IMR-90 (cell line): ENCODE data around the gene PTBP2. TPM values are rescaled to one million over a fixed set of nuclear protein-coding genes. Genes with fewer than 3 reads are reported as not detected.

Experiments used
- ATAC-seq: fragments of 200-7000 bp; cut with Tn5 transposase; 2 replicates; pipeline ENCODE4 v1.9.1; 2020; ENCODE audit warnings: low read depth, mild to moderate bottlenecking, moderate library complexity
- BruUV-seq: library from RNA; stranded (reverse); fragments of 400-500 nt; replicated peaks from 2 replicates; lab custom pipeline; 2021; lab: Mats Ljungman, UMichigan
- CTCF ChIA-PET: fragments of 300-600 bp; formaldehyde crosslinking; extraction: SDS; loops from one replicate; lab custom pipeline; 2021; ENCODE audit warnings: antibody characterized with exemption; lab: Yijun Ruan, JAX
- POLR2A ChIA-PET: fragments of 300-600 bp; sonication (Branson Sonifier 250); formaldehyde crosslinking; loops from one replicate; lab custom pipeline; 2022; ENCODE audit warnings: antibody characterized with exemption; ENCODE audit not compliant: unreplicated experiment; lab: Charles Lee
- DNase-seq: peaks from one replicate; pipeline ENCODE4 v3.0.0; 2013
- H2AFZ ChIP-seq: replicated peaks from 2 replicates; pipeline ENCODE3; 2013; ENCODE audit warnings: low read length, mild to moderate bottlenecking; ENCODE audit not compliant: poor library complexity
- H2AK5ac ChIP-seq: 2 replicates; pipeline ENCODE4 v1.6.1; 2013; ENCODE audit warnings: low read depth, low read length, inconsistent platforms
- H2AK9ac ChIP-seq: replicated peaks from 2 replicates; pipeline ENCODE3; 2013; ENCODE audit warnings: mild to moderate bottlenecking, low read depth, low read length, moderate library complexity; ENCODE audit not compliant: poor library complexity
- H2BK120ac ChIP-seq: 2 replicates; pipeline ENCODE4 v1.6.1; 2013; ENCODE audit warnings: low read depth, low read length, inconsistent platforms
- H2BK15ac ChIP-seq: 3 replicates; pipeline ENCODE4 v1.6.1; 2013; ENCODE audit warnings: low read depth, low read length, inconsistent platforms
- H2BK20ac ChIP-seq: 2 replicates; pipeline ENCODE4 v1.6.1; 2013; ENCODE audit warnings: low read depth, mild to moderate bottlenecking, inconsistent platforms, low read length, moderate library complexity
- H2BK5ac ChIP-seq: 2 replicates; pipeline ENCODE4 v1.6.1; 2013; ENCODE audit warnings: mild to moderate bottlenecking, low read depth, low read length, inconsistent platforms; ENCODE audit not compliant: poor library complexity, severe bottlenecking
- H3K14ac ChIP-seq: replicated peaks from 2 replicates; pipeline ENCODE4 v1.6.1; 2013; ENCODE audit warnings: low read depth, low read length, inconsistent platforms
- H3K18ac ChIP-seq: 2 replicates; pipeline ENCODE4 v1.6.1; 2013; ENCODE audit warnings: low read depth, low read length, control low read depth
- H3K23ac ChIP-seq: 2 replicates; pipeline ENCODE4 v1.6.1; 2013; ENCODE audit warnings: low read depth, low read length, inconsistent platforms
- H3K27ac ChIP-seq: 2 replicates; pipeline ENCODE4 v1.5.1; 2013; ENCODE audit warnings: mild to moderate bottlenecking, control low read depth, low read length; ENCODE audit not compliant: insufficient read depth
- H3K27me3 ChIP-seq: 2 replicates; pipeline ENCODE4 v1.6.1; 2013; ENCODE audit warnings: low read length; ENCODE audit not compliant: control insufficient read depth, insufficient read depth
- H3K36me3 ChIP-seq: 2 replicates; pipeline ENCODE4 v1.6.1; 2013; ENCODE audit warnings: low read length, mixed read lengths; ENCODE audit not compliant: control insufficient read depth, insufficient read depth
- H3K4ac ChIP-seq: 2 replicates; pipeline ENCODE4 v1.6.1; 2013; ENCODE audit warnings: low read depth, low read length, inconsistent platforms
- H3K4me1 ChIP-seq: 2 replicates; pipeline ENCODE4 v1.6.1; 2013; ENCODE audit warnings: low read length, mixed read lengths; ENCODE audit not compliant: control insufficient read depth, insufficient read depth
- H3K4me2 ChIP-seq: 2 replicates; pipeline ENCODE4 v1.6.1; 2013; ENCODE audit warnings: low read depth, mild to moderate bottlenecking, control low read depth, low read length, moderate library complexity
- H3K4me3 ChIP-seq: 2 replicates; pipeline ENCODE4 v1.5.1; 2013; ENCODE audit warnings: low read depth, mild to moderate bottlenecking, control low read depth, low read length, moderate library complexity; ENCODE audit not compliant: insufficient read depth
- H3K56ac ChIP-seq: 2 replicates; pipeline ENCODE4 v1.6.1; 2013; ENCODE audit warnings: low read length, inconsistent platforms; ENCODE audit not compliant: insufficient read depth; ENCODE audit errors: extremely low read depth
- H3K79me1 ChIP-seq, 2 experiments: 2 replicates each; pipeline ENCODE4 v1.6.1; 2013; ENCODE audit warnings: low read length in 2 of 2, inconsistent platforms in 1 of 2, low read depth in 1 of 2
- H3K9ac ChIP-seq: 2 replicates; pipeline ENCODE4 v1.6.1; 2013; ENCODE audit warnings: low read depth, low read length, control low read depth
- H3K9me1 ChIP-seq: 2 replicates; pipeline ENCODE4 v1.6.1; 2013; ENCODE audit warnings: low read length, inconsistent platforms; ENCODE audit not compliant: insufficient read depth
- H3K9me3 ChIP-seq: 2 replicates; pipeline ENCODE4 v1.6.1; 2013; ENCODE audit warnings: low read length; ENCODE audit not compliant: control insufficient read depth, insufficient read depth
- H4K20me1 ChIP-seq: 2 replicates; pipeline ENCODE4 v1.6.1; 2013; ENCODE audit warnings: low read length, inconsistent platforms; ENCODE audit not compliant: insufficient read depth
- H4K5ac ChIP-seq: 2 replicates; pipeline ENCODE4 v1.6.1; 2013; ENCODE audit warnings: mild to moderate bottlenecking, low read depth, low read length, control low read depth
- H4K8ac ChIP-seq, 2 experiments: 2 replicates each; pipeline ENCODE4 v1.6.1; 2013; ENCODE audit warnings: low read depth in 2 of 2, low read length in 2 of 2, control low read depth in 1 of 2, inconsistent platforms in 1 of 2
- H4K91ac ChIP-seq: 2 replicates; pipeline ENCODE4 v1.6.1; 2013; ENCODE audit warnings: low read depth, low read length, inconsistent platforms; ENCODE audit not compliant: insufficient read depth
- BHLHE40 ChIP-seq: fragments of 150-350 bp; IDR thresholded peaks from 2 replicates; pipeline ENCODE4 v1.6.1; 2016; ENCODE audit warnings: mild to moderate bottlenecking, low read depth, low read length
- CEBPB ChIP-seq: IDR thresholded peaks from 2 replicates; pipeline ENCODE4 v1.6.1; 2012; ENCODE audit warnings: low read depth, low read length, improper control_type of control experiment
- CHD1 ChIP-seq: IDR thresholded peaks from 2 replicates; pipeline ENCODE4 v1.6.1; 2012; ENCODE audit warnings: low read depth, low read length, improper control_type of control experiment
- FOS ChIP-seq: fragments of 150-350 bp; IDR thresholded peaks from 2 replicates; pipeline ENCODE4 v1.6.1; 2016; ENCODE audit warnings: low read depth, low read length
- MAFK ChIP-seq: IDR thresholded peaks from 2 replicates; pipeline ENCODE4 v1.6.1; 2012; ENCODE audit warnings: low read depth, low read length, improper control_type of control experiment
- MAZ ChIP-seq: IDR thresholded peaks from 2 replicates; pipeline ENCODE4 v1.6.1; 2012; ENCODE audit warnings: low read depth, mild to moderate bottlenecking, low read length, improper control_type of control experiment, moderate library complexity, borderline replicate concordance
- MXI1 ChIP-seq: IDR thresholded peaks from 2 replicates; pipeline ENCODE4 v1.6.1; 2012; ENCODE audit warnings: low read depth, mild to moderate bottlenecking, low read length, moderate library complexity, borderline replicate concordance
- NFE2L2 ChIP-seq: fragments of 150-350 bp; IDR thresholded peaks from 2 replicates; pipeline ENCODE4 v1.6.1; 2016; ENCODE audit warnings: low read depth, mild to moderate bottlenecking, low read length
- POLR2A ChIP-seq: IDR thresholded peaks from 2 replicates; pipeline ENCODE4 v1.6.1; 2012; ENCODE audit warnings: mild to moderate bottlenecking, low read depth, low read length
- RAD21 ChIP-seq: IDR thresholded peaks from 2 replicates; pipeline ENCODE4 v1.6.1; 2012; ENCODE audit warnings: low read length, improper control_type of control experiment
- RCOR1 ChIP-seq: IDR thresholded peaks from 2 replicates; pipeline ENCODE4 v1.6.1; 2012; ENCODE audit warnings: mild to moderate bottlenecking, low read length, improper control_type of control experiment; ENCODE audit not compliant: insufficient replicate concordance
- RFX5 ChIP-seq: IDR thresholded peaks from 2 replicates; pipeline ENCODE4 v1.8.0; 2012; ENCODE audit warnings: low read depth, mild to moderate bottlenecking, low read length, moderate library complexity
- SMC3 ChIP-seq: fragments of 150-350 bp; IDR thresholded peaks from 2 replicates; pipeline ENCODE4 v1.6.1; 2016; ENCODE audit warnings: low read depth, mild to moderate bottlenecking, antibody characterized with exemption, low read length, moderate library complexity
- WGBS, 2 experiments: methylation state at CpG; one replicate each; pipeline versions ENCODE4 v1.1.5 to v1.1.7; 2013; ENCODE audit warnings: missing lambda C conversion rate in 2 of 2; ENCODE audit not compliant: insufficient read length in 1 of 2; ENCODE audit errors: extremely low coverage in 2 of 2; 5-methylcytosine and 5-hydroxymethylcytosine counted together
- dilution Hi-C: fragments of 300-500 bp; cut with HindIII; formaldehyde crosslinking; loops from one replicate; pipeline ENCODE4 v1.14.3; 2018; ENCODE audit warnings: low sequenced_read_pairs; ENCODE audit not compliant: unreplicated experiment
- in situ Hi-C: fragments of 300-500 bp; cut with MboI; formaldehyde crosslinking; loops from 3 replicates; pipeline ENCODE4 v1.14.3; 2019; ENCODE audit warnings: low sequenced_read_pairs, inconsistent platforms, mixed read lengths
- intact Hi-C: fragments of 100-400 bp; cut with micrococcal nuclease; formaldehyde crosslinking; loops from 2 replicates; pipeline ENCODE4 v1.10.0; 2022
- polyA plus RNA-seq, 3 experiments: library from polyadenylated mRNA; depleted of rRNA; stranded (reverse); fragments of >200 nt; gene quantifications; 2 replicates each; pipeline ENCODE4 v1.2.3, GENCODE V29; 2012; ENCODE audit warnings: low replicate concordance in 1 of 3
- total RNA-seq: library from RNA; depleted of rRNA; stranded (reverse); fragments of >200 nt; gene quantifications from 2 replicates; pipeline ENCODE4 v1.2.3, GENCODE V29; 2012
- TF ChIP-seq, protein P1 (sequence below): fragments of 150-350 bp; IDR thresholded peaks from 2 replicates; pipeline ENCODE4 v1.6.1; 2017; ENCODE audit warnings: mild to moderate bottlenecking, antibody characterized with exemption, low read length, low read depth
- TF ChIP-seq, protein P2 (sequence below): conservative IDR thresholded peaks from 2 replicates; pipeline ENCODE4 v1.5.1; 2012; ENCODE audit warnings: mild to moderate bottlenecking, low read depth, low read length, improper control_type of control experiment
- TF ChIP-seq, protein P3 (sequence below): fragments of 150-350 bp; IDR thresholded peaks from 2 replicates; pipeline ENCODE4 v1.6.1; 2016; ENCODE audit warnings: low read depth, mild to moderate bottlenecking, low read length, moderate library complexity, borderline replicate concordance

Gene PTBP2
- total and polyA plus RNA-seq, 2 of the 4 experiments (the other 2 are of a cell fraction) = 9.7 to 37.8 TPM

DNA sequence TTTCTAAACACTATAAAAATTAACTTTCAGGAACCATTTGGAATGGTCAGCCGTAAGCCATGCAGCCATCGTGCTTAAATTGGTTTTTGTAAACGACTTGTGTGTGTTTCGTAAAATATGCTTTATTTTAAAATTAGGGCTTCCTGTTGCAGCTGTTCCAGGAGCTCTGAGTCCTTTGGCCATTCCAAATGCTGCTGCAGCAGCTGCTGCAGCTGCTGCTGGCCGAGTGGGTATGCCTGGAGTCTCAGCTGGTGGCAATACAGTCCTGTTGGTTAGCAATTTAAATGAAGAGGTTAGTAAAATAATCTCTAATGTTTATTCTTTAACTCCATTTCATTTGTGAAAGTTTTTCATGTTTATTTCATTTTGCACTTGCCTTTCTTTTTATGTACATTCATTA is 83.1 kb downstream of the PTBP2 start:
- no peak overlapping the region for H2AK5ac ChIP-seq
- no peak overlapping the region for H4K5ac ChIP-seq
- no peak overlapping the region for H3K4me2 ChIP-seq
- no peak overlapping the region; a peak in 1 of 4 replicates for H4K8ac ChIP-seq
- H3K9ac ChIP-seq = no peak overlapping the region
- H2BK5ac ChIP-seq = no peak overlapping the region
- H3K23ac ChIP-seq = no peak overlapping the region
- H2BK120ac ChIP-seq = no peak overlapping the region
- DNase-seq (no peak), ATAC-seq (no peak)
- no peaks in the 10 kb centered on the region for H3K4me1 ChIP-seq
- H3K79me1 ChIP-seq = peaks cover 11 to 18% of the 10 kb centered on the region in 2 experiments
- BruUV-seq = no TSS peak
- H3K36me3 ChIP-seq = peaks cover 11% of the 10 kb centered on the region
- H3K9me1 ChIP-seq = 0 out of 2 replicates have a peak, but pooled peaks cover 3% of the 10 kb centered on the region
- H2AK9ac ChIP-seq = no peak overlapping the region
- H3K4ac ChIP-seq = no peak overlapping the region
- H3K14ac ChIP-seq = no peak overlapping the region
- no peak overlapping the region for H3K56ac ChIP-seq
- POLR2A ChIA-PET = no interaction called here
- H3K27me3 ChIP-seq = no peaks in the 10 kb centered on the region
- no peak overlapping the region for H2AFZ ChIP-seq
- H4K20me1 ChIP-seq = no peaks in the 10 kb centered on the region; the same call in 1 of the 2 replicates
- CTCF ChIA-PET = no interaction called here
- H2BK20ac ChIP-seq = no peak overlapping the region
- in situ Hi-C loops = no loop called here
- WGBS, 2 experiments = no CpG with 5 or more reads among the region's 5 CpGs
- H3K27ac ChIP-seq = no peak overlapping the region
- H3K9me3 ChIP-seq = no peaks in the 10 kb centered on the region
- H4K91ac ChIP-seq = no peak overlapping the region
- intact Hi-C loops = no loop called here
- H3K18ac ChIP-seq = no peak overlapping the region
- H2BK15ac ChIP-seq = no peak overlapping the region
- dilution Hi-C loops = no loop called here
- no peak overlapping the region for H3K4me3 ChIP-seq
- TF ChIP-seq CHD1 = no peak
- TF ChIP-seq RCOR1 = no peak
- no peak for TF ChIP-seq MAFK
- no peak for TF ChIP-seq SMC3
- TF ChIP-seq FOS = no peak
- TF ChIP-seq, protein P1, sequence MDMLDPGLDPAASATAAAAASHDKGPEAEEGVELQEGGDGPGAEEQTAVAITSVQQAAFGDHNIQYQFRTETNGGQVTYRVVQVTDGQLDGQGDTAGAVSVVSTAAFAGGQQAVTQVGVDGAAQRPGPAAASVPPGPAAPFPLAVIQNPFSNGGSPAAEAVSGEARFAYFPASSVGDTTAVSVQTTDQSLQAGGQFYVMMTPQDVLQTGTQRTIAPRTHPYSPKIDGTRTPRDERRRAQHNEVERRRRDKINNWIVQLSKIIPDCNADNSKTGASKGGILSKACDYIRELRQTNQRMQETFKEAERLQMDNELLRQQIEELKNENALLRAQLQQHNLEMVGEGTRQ = no peak
- TF ChIP-seq RFX5 = no peak
- TF ChIP-seq MAZ = no peak
- TF ChIP-seq BHLHE40 = no peak
- TF ChIP-seq RAD21 = no peak
- TF ChIP-seq POLR2A = no peak
- TF ChIP-seq CEBPB = no peak
- no peak for TF ChIP-seq MXI1
- TF ChIP-seq, protein P2, sequence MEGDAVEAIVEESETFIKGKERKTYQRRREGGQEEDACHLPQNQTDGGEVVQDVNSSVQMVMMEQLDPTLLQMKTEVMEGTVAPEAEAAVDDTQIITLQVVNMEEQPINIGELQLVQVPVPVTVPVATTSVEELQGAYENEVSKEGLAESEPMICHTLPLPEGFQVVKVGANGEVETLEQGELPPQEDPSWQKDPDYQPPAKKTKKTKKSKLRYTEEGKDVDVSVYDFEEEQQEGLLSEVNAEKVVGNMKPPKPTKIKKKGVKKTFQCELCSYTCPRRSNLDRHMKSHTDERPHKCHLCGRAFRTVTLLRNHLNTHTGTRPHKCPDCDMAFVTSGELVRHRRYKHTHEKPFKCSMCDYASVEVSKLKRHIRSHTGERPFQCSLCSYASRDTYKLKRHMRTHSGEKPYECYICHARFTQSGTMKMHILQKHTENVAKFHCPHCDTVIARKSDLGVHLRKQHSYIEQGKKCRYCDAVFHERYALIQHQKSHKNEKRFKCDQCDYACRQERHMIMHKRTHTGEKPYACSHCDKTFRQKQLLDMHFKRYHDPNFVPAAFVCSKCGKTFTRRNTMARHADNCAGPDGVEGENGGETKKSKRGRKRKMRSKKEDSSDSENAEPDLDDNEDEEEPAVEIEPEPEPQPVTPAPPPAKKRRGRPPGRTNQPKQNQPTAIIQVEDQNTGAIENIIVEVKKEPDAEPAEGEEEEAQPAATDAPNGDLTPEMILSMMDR = no peak
- TF ChIP-seq, protein P3, sequence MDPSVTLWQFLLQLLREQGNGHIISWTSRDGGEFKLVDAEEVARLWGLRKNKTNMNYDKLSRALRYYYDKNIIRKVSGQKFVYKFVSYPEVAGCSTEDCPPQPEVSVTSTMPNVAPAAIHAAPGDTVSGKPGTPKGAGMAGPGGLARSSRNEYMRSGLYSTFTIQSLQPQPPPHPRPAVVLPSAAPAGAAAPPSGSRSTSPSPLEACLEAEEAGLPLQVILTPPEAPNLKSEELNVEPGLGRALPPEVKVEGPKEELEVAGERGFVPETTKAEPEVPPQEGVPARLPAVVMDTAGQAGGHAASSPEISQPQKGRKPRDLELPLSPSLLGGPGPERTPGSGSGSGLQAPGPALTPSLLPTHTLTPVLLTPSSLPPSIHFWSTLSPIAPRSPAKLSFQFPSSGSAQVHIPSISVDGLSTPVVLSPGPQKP = no peak
- no peak for TF ChIP-seq NFE2L2
